GM18858 (cell line): ENCODE data around the gene DOCK6.

Source experiments
- ATAC-seq: cut with Tn5 transposase; IDR thresholded peaks from one replicate; pipeline ENCODE4 v1.9.1; 2021; ENCODE audit not compliant: unreplicated experiment

The DOCK6 gene

DNA sequence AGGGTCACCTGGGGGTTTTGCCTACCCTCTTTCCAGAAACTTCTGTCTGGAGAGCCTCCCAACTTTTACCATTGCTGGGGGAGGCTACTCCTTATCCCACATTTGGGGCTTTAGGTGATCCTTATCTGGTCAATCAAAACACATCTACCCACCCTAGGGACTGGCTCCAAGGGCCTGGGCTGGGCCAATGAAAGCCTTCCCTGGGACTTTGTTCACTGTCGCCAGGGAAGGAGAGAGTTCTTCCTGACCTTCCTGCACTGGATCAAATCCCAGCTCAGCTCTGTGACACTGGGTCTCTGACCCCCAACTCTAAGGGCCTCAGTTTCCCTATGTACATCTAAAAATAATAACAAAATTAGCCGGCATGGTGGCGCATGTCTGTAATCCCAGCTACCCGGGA lies 11.1 kb downstream of the DOCK6 start:
- no peak for ATAC-seq

DNA sequence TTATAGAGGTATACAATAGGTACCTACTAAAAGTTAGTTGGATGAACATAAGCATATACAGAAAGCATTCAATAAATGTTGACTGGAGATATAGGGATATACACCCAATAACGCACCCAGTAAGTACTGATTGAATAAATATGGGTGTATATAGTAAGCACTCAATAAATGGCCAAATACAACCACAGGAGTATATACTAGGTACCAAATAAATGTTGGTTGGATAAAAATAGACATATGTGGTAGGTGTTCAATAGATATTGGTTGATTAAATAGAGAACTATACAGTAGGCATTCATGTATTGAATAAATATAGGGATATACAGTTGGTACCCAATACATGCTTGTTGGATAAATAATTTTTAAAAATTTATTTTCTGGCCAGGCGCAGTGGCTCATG lies 13.5 kb downstream of the DOCK6 start:
- no peak for ATAC-seq

DNA sequence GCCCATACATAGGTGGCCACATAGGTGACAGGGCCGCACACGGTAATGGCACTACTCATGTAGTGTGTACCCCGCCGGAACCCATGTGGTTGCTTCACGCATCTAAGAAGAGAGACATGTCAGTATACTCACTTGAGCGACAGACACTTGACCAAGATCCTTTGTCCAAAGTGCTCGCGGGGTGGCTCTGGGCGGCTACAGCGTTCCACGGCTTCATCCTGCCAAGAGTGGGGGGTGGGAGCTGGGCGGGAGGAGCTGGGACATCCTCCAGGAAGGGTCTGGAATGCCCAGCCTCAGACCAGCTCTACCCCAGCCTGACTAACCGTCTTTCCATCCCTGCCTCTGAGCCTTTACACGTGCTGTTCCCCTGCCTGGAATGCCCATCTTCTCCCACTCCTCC lies 14.4 kb downstream of the DOCK6 start:
- ATAC-seq = no peak

DNA sequence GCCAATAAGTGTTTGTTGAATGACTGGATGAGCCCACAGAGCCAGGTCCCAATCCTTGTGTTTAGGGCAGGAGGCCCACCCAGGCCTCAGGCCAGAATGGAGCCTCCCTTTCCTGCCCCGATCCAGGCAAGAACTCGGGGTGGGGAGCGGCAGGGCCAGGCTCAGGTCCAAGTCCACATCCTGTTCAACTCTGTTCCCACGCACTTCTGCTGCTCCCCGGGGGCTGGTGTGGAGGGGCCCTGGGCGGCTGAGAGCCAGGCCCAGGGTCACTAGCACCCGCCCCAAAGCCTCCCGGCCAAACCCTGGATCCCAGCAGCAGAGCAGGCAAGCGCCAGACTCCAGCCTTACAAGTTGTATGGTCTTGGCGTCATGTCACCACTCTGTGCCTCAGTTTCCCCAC lies 14.9 kb downstream of the DOCK6 start:
- no peak for ATAC-seq

DNA sequence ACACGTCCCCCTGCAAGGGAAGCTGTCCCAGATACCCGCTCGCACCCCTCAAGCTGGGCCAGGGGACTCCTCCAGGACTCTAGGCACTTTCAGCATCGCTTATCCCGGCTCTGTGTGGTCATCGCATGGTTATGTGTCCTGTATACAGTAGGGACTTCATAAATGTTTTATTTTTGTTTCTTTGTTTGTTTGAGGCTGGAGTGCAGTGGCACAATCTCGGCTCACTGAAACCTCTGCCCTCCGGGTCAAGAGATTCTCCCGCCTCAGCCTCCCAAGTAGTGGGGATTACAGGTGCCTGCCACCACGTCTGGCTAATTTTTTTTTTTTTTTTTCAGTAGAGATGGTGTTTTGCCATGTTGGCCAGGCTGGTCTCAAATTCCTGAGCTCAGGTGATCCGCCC lies 15.4 kb downstream of the DOCK6 start:
- no peak for ATAC-seq

GRCh38 chr19:11244846-11245589 lies 17.3 kb downstream of the DOCK6 start:
- ATAC-seq = no peak

DNA sequence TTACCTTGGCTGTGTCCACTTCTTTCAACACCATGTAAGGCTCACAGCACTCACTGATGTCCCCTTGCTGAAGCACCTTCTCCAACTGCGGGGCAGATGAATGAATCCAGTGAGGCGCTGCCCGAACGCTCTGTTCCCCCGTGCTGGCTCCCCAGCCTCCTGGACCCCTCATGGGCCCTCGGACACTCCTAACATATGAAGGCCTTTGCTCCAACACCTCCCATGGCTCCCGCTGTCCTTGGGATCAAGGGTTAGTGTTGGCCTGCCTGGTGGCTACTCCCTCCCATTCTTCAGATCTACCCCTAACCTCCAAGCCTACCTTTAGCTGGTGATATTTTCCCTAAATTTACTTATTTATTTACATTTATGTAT lies 18.5 kb downstream of the DOCK6 start:
- no peak for ATAC-seq

DNA sequence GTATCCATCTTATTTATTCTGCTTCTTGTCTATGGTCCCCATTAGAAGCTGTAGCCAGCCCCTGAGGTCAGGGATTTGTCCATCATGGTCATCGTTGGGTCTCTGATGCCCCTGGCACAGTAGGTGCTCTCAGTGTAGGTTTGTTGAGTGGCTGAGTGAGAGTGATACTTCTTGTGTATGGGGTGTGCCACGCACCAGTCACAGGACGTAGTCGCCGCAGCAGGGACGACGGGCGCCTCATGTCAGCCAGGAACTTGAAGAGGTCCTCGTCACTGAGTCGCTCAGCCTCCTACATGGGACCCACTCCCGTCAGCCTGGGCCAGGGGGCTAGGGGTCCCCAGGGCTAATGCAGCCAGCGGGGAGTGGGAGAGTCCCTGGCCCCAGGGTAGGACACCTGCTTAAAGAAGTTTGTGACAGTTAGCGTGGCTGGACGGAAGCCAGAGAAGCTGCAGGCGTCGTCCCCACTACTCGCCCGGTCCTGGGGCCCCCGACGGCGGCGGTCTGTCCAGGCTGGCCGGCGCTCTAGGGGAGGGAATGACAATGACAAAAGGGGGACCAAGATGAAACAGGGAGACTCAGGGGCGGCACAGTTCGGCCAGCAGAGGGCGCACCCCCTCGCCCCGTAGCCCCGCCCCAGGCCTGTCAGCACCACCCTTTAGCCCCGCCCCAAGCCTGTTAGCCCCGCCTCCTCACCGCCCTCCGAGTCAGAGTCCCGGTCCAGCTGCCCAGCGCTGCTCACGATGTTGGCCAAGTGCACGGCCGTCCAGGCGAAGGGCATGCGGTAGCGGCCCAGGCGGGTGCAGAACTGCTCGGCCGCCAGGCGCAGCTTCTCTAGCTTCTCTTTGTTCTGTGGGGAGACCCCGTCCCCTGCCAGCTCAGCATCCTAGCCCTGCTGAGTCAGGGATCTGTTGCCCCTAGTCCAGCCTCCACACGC lies 19.2 kb downstream of the DOCK6 start:
- no peak for ATAC-seq

DNA sequence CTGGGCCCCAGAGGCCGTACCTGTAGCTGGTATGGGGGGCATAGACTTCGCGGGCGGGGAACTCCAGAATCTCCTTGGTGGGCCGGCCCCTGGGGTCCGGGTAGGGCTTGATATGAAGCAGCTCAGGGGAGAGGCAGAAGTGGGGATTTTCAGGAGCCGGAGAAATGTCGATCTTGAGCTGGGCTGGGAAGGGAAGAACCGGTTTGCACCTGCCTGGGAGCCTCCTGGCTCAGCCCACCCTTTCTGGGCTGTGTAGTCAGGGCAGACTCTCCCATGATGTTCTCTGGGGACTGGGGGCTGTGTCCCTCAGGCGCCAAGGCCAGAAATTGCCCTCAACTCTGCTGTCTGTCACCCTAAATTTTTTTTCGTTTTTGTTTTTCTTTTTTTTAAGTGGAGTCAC lies 20.3 kb downstream of the DOCK6 start:
- no peak for ATAC-seq

DNA sequence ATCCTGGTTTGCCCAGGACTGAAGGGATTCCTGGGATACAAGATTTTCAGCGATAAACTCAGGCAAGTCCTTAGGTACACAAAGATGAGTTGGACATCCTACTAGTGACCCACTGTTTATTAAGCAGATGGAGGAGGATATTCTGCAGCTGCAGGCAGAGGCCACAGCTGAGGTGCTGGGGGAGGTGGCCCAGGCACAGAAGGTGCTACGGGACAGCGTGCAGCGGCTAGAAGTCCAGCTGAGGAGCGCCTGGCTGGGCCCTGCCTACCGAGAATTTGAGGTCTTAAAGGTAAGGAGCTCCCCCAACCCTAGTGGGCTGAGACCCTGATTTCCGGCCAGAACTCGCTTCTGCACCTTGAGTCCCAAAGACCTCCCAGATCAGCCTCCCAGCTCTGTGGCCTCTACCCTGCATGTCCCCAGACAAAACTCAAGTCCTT lies 22.3 kb downstream of the DOCK6 start:
- no peak for ATAC-seq

DNA sequence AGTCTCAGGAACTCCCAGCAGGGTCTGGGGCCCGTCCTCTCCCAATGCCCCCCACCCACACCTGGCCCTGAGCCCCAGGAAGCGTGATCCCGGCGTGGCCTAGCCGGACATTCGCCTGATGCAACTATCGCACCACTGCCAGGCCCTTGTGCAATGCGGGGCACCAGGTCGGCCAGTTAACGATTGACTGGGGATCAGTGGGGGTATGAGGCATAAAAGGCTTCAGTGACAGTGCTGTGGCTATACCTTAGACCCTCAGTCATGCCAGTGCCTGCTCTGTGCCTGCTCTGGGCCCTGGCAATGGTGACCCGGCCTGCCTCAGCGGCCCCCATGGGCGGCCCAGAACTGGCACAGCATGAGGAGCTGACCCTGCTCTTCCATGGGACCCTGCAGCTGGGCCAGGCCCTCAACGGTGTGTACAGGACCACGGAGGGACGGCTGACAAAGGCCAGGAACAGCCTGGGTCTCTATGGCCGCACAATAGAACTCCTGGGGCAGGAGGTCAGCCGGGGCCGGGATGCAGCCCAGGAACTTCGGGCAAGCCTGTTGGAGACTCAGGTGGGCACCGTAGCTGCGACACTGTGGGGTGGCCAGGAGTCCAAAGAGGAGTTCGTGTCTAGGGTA lies 22.8 kb downstream of the DOCK6 start, which contains the start of gene ANGPTL8:
TSS of gene ANGPTL8 (plus strand) at position 243 of the 624 bp plus-strand sequence. CDS start at position 262, 19 bp downstream.
- no peak for ATAC-seq

DNA sequence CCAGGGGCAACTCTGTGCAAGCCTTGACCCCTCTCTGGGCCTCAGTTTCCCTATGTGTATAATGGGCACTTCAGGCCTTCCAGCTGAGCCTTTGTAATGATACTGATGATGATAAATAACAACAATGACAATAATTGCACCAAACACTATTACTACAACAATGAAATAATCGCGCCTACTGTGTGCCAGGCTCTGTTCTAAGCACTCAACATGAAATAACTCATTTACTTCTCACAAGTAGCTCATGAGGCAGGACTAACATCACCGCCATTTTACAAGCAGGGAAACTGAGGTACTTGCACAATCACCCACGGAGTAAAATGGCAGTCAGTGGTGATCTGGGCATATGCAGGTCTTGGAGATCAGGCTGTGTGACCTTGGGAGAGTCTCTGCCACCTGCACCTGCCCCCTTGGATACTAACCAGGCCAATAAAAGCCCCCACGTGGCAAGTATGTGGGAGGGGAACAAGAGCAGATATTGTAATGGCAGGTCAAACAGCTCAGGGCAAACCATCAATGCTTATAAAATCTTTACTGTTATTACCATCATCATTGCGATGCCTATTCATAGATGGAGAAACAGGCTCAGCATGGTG lies 23.4 kb downstream of the DOCK6 start:
- ATAC-seq = no peak

GRCh38 chr19:11238041-11238440 lies 24.3 kb downstream of the DOCK6 start:
- ATAC-seq = no peak

- no peak for ATAC-seq
Observed at GRCh38 chr19:11237321-11237720, 25.0 kb downstream of the DOCK6 start.

DNA sequence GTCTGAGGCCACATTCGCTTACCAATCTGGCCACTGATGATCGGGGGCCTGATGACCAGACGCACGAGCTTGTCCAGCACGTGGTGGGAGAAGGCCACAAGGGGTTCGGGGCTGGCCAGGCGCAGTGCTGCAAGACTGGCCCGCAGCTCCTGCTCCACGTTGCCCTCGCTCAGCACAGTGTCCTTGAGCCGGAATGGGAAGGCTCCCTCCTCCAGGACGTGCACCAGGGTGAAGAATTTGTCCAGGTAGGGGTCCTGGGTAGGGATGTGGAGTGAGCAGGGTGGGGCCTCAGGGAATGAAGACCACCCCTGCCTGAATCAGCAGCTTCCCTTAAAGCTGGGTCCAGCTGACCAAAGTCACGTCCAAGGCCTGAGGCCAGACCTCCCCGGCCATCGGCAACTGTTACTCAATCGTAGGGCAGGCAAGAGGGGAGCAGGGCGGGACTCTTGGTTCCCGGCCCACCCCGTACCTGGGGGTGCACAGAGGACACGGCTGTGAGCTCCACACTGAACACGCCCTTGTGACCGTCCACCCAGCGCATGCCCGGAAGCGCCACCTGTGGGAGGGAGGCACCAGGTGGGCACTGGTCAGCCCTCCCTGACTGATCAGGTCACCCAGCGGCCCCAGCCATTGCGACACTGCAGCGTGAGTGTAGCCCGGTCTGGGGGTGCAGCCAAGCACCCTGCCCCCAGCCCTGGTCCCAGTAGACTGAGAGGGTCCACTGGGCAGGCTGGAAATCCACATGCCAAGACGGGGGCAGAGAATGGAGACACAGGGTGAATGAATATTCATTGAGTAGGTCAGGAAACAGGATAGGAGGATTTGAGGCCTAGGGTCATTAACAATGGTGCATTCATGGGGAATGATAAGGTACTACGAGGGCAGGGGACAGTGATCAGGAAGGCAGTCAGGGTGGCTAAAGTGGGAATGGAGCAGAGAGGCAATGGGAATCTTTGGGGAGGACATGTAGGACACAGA lies 25.7 kb downstream of the DOCK6 start:
- ATAC-seq = no peak

DNA sequence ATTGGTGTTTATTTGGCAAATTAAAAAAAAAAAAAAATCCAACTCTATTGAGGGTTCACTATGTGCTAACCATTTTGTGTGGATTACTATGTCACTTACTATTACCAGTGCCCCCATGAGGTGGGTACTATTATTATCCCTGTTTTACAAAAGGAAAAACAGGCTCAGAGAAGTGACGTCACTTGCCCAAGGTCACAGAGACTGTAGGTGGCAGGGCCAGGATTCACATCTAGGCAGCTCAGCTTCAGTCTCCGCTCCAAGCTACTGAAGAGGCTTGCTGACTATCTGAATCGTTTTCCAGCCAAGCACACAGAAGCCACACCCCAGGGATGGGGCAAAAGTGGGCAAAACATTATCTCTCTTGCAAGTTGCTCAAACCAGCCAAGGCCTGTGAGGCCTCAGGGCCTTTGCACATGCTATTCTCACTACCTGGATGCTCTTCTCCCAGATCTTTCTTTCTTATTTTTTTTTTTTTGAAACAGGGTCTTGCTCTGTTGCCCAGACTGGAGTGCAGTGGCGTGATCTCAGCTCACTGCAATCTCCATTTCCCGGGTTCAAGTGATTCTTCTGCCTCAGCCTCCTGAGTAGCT lies 27.7 kb downstream of the DOCK6 start:
- no peak for ATAC-seq

GRCh38 chr19:11233073-11233472 lies 29.3 kb downstream of the DOCK6 start:
- ATAC-seq = no peak

DNA sequence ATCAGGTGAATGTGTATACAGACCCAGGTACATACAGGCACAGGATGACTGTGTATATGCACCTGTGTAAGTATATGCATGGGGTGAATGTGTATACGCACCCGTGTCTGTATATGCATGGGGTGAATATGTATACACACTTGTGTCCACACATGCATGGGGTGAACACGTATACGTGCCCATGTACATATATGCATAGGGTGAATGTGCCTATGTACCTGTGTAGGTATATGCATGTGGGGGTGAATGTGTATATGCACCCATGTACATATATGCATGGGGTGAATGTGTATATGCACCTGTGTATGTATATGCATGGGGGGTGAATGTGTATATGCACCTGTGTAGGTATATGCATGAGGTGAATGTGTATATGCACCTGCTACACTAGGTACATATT lies 29.8 kb downstream of the DOCK6 start:
- ATAC-seq = no peak

DNA sequence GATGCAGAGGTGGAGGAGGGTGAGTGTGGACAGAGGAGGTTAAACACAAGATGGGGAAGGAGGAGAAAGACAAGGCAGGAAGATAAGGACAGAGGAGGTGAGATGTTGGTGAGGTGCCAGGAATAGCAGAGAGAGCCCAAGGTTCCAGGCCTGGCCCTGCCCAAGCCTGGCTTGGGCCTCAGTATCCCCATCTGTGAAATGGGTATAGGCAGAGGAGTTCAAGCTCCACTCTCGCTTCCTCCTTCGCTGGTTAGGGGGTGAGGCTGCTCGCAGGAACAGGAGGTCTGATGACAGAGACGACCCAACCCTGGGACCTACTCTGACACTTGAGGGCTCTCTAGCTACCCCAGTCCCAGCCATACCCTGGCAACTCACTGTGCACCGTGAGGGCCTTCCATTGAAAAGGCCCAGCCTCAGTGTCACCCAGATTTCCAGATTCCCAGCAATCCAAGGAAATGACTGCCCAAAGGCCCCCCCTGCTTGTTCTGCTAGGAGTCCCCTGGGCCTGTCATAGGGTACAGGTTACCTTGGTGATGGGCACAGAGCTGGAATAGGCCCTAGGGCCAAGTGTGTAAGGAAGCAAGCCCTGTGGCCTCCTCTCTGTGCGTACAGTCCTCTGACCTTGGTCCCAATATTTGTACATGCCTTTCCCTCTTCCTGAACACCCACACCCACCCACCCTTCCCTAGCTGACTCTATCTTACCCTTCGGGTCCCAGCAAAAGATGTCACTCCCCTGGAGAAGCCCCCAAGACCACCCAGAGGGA lies 31.5 kb downstream of the DOCK6 start:
- ATAC-seq = no peak
